Thyroid gland (tissue), 4 donors: ENCODE data around the gene EXOC4.

ENCODE experiments used
- CTCF ChIP-seq, 6 experiments: fragments of 200-600 bp in 3 of 6; fragments of 450-650 bp in 3 of 6; sonication (generic) in 3 of 6; IDR thresholded peaks; one replicate each; pipeline ENCODE4 v1.5.1; 2016 to 2019; ENCODE audit warnings: antibody characterized with exemption in 6 of 6, mild to moderate bottlenecking in 2 of 6, inconsistent platforms in 1 of 6, moderate library complexity in 1 of 6
- POLR2A ChIP-seq, 2 donors: fragments of 450-650 bp; IDR thresholded peaks; one replicate each; pipeline ENCODE4 v1.6.1; 2017; ENCODE audit warnings: antibody characterized with exemption in 2 of 2, mild to moderate bottlenecking in 2 of 2, moderate library complexity in 1 of 2

DNA sequence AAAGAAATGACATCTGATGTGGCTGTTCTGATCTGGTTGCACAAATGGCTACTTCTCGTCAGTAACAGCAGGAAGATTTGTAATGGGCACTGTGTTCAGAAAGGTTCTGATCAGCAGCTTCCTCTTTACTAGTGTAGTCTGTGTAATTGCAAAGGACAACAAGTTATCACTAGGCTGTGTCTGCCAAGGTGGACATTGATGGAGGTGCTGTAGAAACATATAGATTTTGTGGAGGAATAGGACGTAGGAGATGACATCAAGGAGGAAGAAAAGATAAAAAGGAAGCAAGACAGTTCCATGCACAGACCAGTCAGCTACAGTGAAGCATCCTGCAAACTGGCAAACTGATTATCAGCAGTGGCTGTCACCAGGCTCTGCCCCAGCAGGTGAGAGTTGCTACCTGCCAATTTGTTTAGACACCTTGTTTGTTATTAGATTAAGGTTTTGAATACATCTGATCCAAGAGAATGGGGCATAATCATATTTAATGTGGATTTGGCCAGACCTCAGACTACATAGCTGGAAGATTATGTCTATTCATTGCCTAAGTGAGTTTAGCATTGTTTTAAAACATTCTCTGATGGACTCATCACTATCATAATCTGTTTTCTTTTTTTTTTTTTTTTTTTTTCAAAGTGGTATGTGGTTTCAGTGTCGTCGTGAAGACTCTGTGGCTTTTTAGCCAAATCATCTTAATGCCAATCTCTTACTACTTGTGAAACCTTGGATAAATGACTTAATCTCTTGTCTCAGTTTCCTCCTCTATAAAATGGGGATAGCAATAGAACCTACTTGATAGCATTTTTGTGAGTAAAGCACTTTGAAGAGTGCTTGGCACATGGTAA, 456.4 kb downstream of the EXOC4 start:
- no peak for TF ChIP-seq CTCF (IDR thresholded peaks at IDR 0.05)
- TF ChIP-seq POLR2A (IDR thresholded peaks at IDR 0.05): no peak
